Caki2 (cell line): ENCODE data around the gene TFF1. TPM values are rescaled to one million over a fixed set of nuclear protein-coding genes. Genes with fewer than 3 reads are reported as not detected.

Experiments used
- DNase-seq: peaks from one replicate; pipeline ENCODE4 v3.0.0-alpha.2; 2015; ENCODE audit warnings: low read depth
- in situ Hi-C: cut with HindIII; loops from 2 replicates; pipeline ENCODE4 v1.10.0; 2016; ENCODE audit warnings: low sequenced_read_pairs, low pct_unique_long_range_greater_than_20kb, mixed read lengths
- total RNA-seq: library from RNA; depleted of rRNA; stranded (reverse); fragments of >200 nt; shearing (Covaris generic); gene quantifications from 2 replicates; pipeline ENCODE4 v1.2.3, GENCODE V29; 2014; ENCODE audit warnings: low replicate concordance

Gene TFF1
- total RNA-seq, 1 experiment from 2014 or later: not detected

GRCh38 chr21:42386034-42386591 is 19.8 kb upstream of the TFF1 start:
- in situ Hi-C loops: no loop called here
- DNase-seq: no peak

- no peak for DNase-seq
- in situ Hi-C loops: no loop called here
These were observed 19.3 kb upstream of the TFF1 start for GRCh38 chr21:42385619-42386018.

DNA sequence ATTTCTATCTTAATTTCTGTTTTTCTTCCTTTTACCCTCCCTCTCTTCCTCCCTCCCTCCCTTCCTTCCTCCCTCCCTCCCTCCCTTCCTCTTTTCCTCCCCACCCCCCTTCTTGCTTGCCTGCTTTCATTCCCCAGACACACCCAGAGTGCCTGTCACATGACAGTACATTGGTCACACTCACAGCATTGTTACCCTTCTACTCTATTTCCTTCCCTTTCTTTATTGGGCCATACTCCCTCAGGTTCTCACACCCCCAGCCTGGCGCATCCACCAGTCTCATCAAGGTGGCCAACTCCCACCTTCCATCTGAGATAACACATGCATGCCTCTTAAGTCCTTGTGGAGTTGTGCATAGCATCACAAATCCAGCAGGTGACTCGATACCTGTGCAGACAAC is 18.7 kb upstream of the TFF1 start:
- no peak for DNase-seq
- in situ Hi-C loops: no loop called here

DNA sequence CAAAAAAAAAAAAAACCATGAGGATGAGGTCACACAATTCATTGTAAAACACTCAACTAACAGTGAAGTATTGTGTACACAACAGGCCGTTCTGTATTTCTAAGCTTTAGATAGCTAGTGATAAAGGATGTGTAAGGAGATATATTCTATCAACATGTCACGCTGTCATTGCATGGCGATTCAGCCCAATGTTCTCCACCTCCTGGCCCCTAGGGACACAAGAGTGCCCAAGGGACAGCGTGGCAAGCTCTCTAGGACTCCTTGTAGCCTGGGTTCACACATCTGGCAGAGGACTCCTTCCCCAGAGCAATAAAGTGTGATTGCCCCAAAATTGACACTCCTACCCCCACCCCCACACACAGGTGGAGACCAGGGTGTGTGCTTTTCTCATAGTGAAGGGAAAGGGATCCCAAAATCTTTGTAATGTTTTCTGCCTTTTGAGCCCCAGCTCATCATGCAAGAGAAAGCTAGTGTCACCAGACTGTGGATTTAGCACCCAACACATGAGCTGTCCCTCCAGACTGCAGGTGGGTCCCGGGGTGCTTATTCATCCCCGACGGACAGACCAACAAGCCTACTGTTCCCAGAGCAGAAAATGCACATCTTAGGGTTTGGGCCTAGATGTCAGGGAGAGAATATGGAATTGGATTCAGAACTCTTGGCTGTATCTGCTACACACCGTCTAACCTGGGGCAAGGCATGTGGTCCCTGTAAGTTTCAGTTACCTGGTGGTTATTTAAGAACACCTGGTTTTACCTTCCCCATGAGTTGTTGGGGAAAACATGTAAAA is 18.0 kb upstream of the TFF1 start:
- in situ Hi-C loops: no loop called here
- no peak for DNase-seq

DNA sequence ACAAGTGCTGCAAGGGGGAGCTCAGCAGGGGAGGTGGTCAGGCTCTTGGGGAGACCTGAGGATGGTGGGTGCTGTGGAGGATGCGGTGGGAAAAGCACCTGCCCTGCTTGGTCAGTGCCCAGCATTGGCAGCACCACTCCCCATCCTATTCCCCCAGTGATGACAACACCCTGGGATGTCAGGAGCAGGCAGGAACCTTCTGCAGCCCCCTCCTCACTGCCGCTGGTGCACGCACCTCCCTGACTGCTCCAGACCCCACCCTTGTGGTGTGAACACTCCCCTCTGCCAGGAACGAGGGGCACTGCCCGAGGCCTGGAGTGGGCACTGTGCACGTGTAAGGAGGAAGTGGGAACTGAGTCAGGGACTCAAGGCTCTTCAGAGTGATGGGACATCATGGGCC is 17.0 kb upstream of the TFF1 start:
- no peak for DNase-seq
- in situ Hi-C loops: no loop called here

DNA sequence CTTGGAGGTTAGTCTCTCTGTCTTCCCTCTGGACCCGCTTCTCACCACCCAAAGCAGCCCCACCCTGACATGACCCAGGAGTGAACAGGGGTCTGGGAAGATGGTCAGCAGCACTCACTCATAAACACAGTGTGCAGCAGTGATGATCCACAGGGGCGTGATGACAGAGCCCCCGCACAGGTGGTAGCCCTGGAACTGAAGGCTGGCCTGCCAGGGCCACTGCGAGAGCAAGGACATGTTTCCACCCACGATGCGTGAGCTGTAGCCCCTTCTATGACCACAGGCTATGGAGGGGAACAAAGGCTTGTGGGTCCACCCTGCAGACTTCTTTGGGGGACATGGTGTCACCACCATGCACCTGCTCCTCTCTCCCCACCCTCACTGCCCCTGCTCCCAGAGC is 16.6 kb upstream of the TFF1 start:
- no peak for DNase-seq
- in situ Hi-C loops: no loop called here

DNA sequence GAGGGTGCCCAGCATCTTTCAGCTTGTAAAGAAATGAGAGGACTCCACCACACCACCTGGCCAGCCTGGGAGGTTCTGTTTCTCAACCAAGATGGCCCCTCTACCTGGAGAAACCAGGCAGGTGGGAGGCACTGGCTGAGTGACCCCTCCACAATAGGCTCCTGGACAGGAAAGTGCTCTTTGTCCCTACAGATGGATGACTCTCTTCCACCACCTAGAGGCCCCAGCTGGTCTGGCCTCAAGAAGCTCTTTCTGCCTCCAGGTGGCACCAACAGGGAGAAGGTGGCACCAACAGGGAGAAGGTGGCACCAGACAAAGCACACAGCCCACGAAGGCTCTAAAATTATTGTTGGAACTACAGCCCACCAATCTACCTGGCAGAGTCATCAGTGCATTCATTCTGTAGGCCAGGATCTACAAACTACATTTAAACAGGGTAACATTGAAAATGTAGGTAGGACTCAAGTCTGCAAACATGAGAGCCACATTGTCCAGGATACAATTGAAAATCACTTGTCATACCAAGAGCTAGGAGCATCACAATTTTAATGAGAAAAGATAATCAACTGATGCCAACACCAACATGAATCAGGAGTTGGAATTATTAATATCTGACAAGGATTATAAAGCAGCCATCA is 15.1 kb upstream of the TFF1 start:
- DNase-seq: peak; percentile 61
- in situ Hi-C loops: no loop called here

GRCh38 chr21:42379426-42380215 is 13.3 kb upstream of the TFF1 start:
- in situ Hi-C loops: no loop called here
- DNase-seq: no peak

- DNase-seq: no peak
- in situ Hi-C loops: no loop called here
These were observed 12.1 kb upstream of the TFF1 start for GRCh38 chr21:42378418-42378817.

- DNase-seq: no peak
- in situ Hi-C loops: no loop called here
These were observed 11.6 kb upstream of the TFF1 start for GRCh38 chr21:42377951-42378340.

GRCh38 chr21:42377211-42377950 is 11.0 kb upstream of the TFF1 start:
- no peak for DNase-seq
- in situ Hi-C loops: no loop called here

DNA sequence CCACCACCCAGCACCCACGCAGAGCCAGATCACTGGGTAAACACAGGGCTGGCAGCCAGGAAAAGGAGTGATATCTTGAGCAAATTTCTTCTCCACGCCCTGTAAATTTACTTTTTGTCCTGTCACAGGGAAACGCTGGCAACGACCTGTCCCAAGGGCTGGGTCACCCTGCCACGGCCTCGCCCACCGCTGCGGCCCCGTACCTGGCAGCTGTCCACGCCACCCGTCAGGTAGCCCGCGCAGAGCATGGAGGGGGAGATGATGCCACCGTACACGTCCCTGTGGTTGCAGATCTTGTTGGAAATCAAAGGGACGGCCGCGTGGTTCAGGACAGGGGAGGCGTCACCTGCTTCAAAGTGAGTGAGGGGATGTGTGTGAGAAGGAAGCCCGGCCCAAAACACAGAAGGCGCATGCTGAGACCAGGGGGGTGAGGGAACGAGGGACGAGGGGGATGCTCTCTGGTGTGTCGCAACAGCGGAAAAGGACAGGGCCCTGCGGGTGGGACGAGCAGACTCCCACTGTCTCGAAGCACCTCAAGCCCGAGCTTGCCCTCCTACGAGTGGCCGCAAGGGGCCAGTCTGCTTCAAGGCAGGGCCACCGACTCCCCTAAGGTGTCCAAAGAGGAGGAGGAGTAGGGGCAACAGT is 10.1 kb upstream of the TFF1 start:
- DNase-seq: no peak
- in situ Hi-C loops: no loop called here

- no peak for DNase-seq
- in situ Hi-C loops: no loop called here
These were observed 9.6 kb upstream of the TFF1 start for GRCh38 chr21:42375966-42376337.

DNA sequence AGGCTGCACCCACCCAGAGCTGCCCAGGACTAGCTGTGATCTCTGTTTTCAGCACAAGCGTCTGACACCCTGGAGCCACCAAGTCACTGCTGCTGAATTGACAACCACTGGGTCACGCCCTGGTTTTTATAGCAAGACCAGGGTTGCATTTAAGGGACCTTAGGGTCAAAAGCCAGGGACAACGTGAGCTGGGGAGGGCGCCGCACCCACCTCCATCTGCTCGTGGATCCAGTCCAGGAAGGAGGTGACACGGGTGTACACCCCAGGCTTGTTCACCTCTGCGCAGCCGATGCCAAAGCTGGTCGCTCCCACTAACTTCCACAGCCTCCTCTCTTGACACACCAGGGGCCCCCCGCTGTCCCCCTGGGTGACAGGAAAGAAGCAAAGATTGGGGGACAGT is 9.2 kb upstream of the TFF1 start:
- in situ Hi-C loops: no loop called here
- no peak for DNase-seq

GRCh38 chr21:42374864-42375499 is 8.6 kb upstream of the TFF1 start:
- no peak for DNase-seq
- in situ Hi-C loops: no loop called here

GRCh38 chr21:42374457-42374856 is 8.1 kb upstream of the TFF1 start:
- in situ Hi-C loops: no loop called here
- DNase-seq: no peak

DNA sequence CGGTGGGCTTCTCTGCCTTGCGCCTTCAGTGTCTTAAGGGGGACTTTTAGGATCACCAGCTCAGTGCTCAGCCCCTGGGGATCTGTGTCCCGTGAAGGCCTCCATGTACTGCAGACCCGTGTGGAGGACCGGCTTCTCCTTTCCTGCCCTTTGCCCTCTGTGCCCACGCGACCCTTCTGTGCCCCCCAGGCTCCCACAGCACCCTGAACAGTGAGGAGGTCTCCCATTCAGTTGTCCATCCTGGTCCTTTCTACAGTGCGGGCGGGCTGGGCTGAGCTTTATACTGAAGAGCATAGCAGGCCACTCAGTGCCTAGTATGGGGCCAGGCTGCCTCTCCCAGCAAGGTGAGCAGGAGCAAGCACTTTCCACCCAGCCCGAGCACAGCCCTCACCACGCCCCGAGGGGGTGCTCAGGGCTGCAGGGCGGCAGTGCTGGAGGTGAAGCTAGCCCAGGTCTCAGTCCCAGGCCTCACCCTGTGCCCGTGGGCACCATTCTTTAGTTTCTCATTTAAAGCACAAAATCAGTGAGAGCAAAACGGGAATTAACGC is 7.6 kb upstream of the TFF1 start:
- in situ Hi-C loops: no loop called here
- no peak for DNase-seq
